Smooth muscle cell (in vitro differentiated cells): ENCODE data around the gene NGDN. TPM values are rescaled to one million over a fixed set of nuclear protein-coding genes. Genes with fewer than 3 reads are reported as not detected.

ENCODE experiments used
- DNase-seq: peaks from one replicate; lab custom pipeline; 2025; ENCODE audit not compliant: unreplicated experiment; lab: John Stamatoyannopoulos, UW
- H2AFZ ChIP-seq: fragments of 200-600 bp; sonication (generic); 2 replicates; pipeline ENCODE4 v1.6.0; 2016; ENCODE audit warnings: antibody characterized with exemption, low read depth, mild to moderate bottlenecking
- H3F3A ChIP-seq: fragments of 200-600 bp; sonication (generic); 2 replicates; pipeline ENCODE4 v1.6.0; 2017; ENCODE audit warnings: antibody characterized with exemption, low read depth
- H3K27ac ChIP-seq: fragments of 200-600 bp; sonication (generic); 2 replicates; pipeline ENCODE4 v1.5.1; 2016; ENCODE audit warnings: low read depth, mild to moderate bottlenecking
- H3K27me3 ChIP-seq: fragments of 200-600 bp; sonication (generic); 2 replicates; pipeline ENCODE4 v1.6.1; 2016; ENCODE audit warnings: low read depth, mild to moderate bottlenecking
- H3K36me3 ChIP-seq: fragments of 200-600 bp; sonication (generic); 2 replicates; pipeline ENCODE4 v1.5.1; 2016; ENCODE audit warnings: low read depth
- H3K4me1 ChIP-seq: fragments of 200-600 bp; sonication (generic); 2 replicates; pipeline ENCODE4 v1.5.1; 2016; ENCODE audit warnings: low read depth
- H3K4me2 ChIP-seq: fragments of 200-600 bp; sonication (generic); 2 replicates; pipeline ENCODE4 v1.6.0; 2016; ENCODE audit warnings: mild to moderate bottlenecking
- H3K4me3 ChIP-seq: fragments of 200-600 bp; sonication (generic); 2 replicates; pipeline ENCODE4 v1.5.1; 2016; ENCODE audit warnings: mild to moderate bottlenecking
- H3K79me2 ChIP-seq: fragments of 200-600 bp; sonication (generic); 2 replicates; pipeline ENCODE4 v1.6.0; 2016; ENCODE audit warnings: low read depth, mild to moderate bottlenecking
- H3K9ac ChIP-seq: fragments of 200-600 bp; sonication (generic); 2 replicates; pipeline ENCODE4 v1.6.0; 2016; ENCODE audit warnings: low read depth
- H3K9me3 ChIP-seq: fragments of 200-600 bp; sonication (generic); replicated peaks from 2 replicates; pipeline ENCODE4 v1.5.1; 2016; ENCODE audit warnings: low read depth
- H4K20me1 ChIP-seq: fragments of 200-600 bp; sonication (generic); 2 replicates; pipeline ENCODE4 v1.6.0; 2016; ENCODE audit warnings: low read depth
- WGBS: methylation state at CpG from one replicate; pipeline ENCODE4 v1.1.7; 2016; ENCODE audit warnings: low lambda C conversion rate; 5-methylcytosine and 5-hydroxymethylcytosine counted together
- polyA plus RNA-seq: library from polyadenylated mRNA; unstranded; fragments of >200 nt; fragmentation: Nextera tagmentation; extraction: Ambion mirVana; gene quantifications from 2 replicates; pipeline ENCODE4 v1.2.1, GENCODE V29; 2016
- total RNA-seq: library from RNA; depleted of rRNA; stranded (reverse); fragments of >200 nt; gene quantifications from 2 replicates; pipeline ENCODE4 v1.2.3, GENCODE V29; 2014
- TF ChIP-seq, protein P1 (sequence below): fragments of 200-600 bp; sonication (generic); IDR thresholded peaks from 2 replicates; pipeline ENCODE4 v1.5.1; 2017; ENCODE audit warnings: borderline replicate concordance, mild to moderate bottlenecking, antibody characterized with exemption; ENCODE audit not compliant: insufficient read depth, poor library complexity, severe bottlenecking

Gene NGDN
- total and polyA plus RNA-seq, 2 experiments from 2014 or later = 52.0 to 58.0 TPM

DNA sequence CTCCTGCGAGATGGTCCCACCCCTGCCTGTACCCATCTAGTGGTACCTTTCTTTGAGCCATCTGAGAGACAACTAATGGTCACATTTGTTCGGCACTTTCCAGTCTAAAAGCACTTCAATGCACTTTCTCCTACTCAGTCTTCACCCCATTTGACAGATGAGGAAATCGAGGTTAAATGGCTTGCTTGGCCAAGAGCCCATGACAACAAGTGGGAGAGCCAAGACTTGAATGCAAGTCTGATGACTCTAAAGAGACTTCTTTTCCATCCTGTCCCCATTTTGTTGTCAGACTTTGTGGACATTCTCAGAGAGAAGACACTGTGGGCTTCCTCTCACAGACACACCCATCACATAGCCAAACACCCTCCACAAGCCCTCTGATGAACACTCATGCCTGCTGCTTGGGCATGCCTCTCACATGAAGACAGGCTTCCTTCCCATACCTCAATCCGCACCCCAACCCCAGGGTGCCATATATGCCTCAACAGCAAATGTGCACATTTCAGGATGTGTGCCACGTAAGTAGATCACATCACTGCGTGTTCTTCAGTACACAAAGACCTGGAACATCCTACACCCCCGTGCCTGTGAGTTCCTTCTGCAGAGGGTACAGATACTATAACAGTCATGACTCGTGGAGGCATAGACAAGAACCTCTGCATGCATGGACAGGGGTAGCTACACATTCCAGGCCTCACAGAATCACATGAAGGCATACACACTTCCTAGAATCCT lies 34.8 kb upstream of the NGDN start:
- Histone ChIP-seq H3K79me2 (no peaks in the 10 kb centered on the region), H3K9me3 (no peaks in the 10 kb centered on the region), H3K27me3 (no peaks in the 10 kb centered on the region), H3K27ac (no peak overlapping the region), H3K4me2 (no peak overlapping the region), H4K20me1 (no peaks in the 10 kb centered on the region), H3K9ac (no peak overlapping the region), H3F3A (no peaks in the 10 kb centered on the region), H3K4me1 (peaks cover 42% of the 10 kb centered on the region), H2AFZ (no peak overlapping the region), H3K4me3 (no peak overlapping the region), H3K36me3 (no peaks in the 10 kb centered on the region)
- TF ChIP-seq, protein P1, sequence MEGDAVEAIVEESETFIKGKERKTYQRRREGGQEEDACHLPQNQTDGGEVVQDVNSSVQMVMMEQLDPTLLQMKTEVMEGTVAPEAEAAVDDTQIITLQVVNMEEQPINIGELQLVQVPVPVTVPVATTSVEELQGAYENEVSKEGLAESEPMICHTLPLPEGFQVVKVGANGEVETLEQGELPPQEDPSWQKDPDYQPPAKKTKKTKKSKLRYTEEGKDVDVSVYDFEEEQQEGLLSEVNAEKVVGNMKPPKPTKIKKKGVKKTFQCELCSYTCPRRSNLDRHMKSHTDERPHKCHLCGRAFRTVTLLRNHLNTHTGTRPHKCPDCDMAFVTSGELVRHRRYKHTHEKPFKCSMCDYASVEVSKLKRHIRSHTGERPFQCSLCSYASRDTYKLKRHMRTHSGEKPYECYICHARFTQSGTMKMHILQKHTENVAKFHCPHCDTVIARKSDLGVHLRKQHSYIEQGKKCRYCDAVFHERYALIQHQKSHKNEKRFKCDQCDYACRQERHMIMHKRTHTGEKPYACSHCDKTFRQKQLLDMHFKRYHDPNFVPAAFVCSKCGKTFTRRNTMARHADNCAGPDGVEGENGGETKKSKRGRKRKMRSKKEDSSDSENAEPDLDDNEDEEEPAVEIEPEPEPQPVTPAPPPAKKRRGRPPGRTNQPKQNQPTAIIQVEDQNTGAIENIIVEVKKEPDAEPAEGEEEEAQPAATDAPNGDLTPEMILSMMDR = no peak
- DNase-seq = no peak
- WGBS = 78% methylated on average over 8 of the region's 8 CpGs

DNA sequence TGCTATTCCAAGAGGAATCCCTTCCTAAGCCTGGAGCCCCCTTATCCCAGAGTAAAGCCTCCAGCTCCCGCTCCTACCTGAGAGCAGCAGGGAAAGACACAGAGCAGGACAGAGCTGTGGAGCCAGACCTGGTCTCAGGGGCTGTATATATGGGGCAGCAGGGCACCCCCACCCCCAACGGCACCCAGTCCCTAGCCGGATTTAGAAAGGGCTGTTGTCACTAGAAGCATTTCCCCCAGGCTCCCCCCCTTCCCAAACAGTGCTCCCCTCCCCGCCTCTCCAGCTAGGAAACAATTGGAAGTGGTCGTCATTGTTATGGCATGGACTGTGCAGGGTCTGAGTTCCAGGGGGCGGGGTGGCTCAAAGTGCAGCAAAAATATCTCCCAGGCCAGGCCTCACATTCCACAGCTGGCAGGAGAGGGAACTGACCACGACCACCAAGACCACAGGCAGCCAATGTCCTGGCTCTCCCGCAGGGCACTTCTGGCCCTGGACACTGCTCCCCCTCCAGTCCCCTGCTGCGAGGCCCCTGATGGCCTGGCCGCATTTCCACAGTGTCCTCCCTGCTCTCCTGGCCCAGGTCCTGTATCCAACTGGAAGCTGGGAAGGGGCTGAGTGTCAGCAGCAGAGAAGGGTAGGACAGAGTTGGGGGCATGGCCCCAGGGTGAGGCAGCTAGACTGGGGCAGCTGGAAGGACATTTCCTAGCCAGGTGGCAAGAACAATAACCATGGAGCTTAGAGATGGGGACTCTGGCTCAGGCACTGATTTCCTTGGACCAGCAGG lies 33.8 kb upstream of the NGDN start, which contains the start of gene MYH7:
MYH7 (minus strand) TSS at position 118 of the 784 bp plus-strand sequence. CDS start 1,928 bp downstream, outside the sequence.
- no peak for DNase-seq
- WGBS = 76% methylated on average over 10 of the region's 10 CpGs
- H3K27me3 ChIP-seq = no peaks in the 10 kb centered on the region

DNA sequence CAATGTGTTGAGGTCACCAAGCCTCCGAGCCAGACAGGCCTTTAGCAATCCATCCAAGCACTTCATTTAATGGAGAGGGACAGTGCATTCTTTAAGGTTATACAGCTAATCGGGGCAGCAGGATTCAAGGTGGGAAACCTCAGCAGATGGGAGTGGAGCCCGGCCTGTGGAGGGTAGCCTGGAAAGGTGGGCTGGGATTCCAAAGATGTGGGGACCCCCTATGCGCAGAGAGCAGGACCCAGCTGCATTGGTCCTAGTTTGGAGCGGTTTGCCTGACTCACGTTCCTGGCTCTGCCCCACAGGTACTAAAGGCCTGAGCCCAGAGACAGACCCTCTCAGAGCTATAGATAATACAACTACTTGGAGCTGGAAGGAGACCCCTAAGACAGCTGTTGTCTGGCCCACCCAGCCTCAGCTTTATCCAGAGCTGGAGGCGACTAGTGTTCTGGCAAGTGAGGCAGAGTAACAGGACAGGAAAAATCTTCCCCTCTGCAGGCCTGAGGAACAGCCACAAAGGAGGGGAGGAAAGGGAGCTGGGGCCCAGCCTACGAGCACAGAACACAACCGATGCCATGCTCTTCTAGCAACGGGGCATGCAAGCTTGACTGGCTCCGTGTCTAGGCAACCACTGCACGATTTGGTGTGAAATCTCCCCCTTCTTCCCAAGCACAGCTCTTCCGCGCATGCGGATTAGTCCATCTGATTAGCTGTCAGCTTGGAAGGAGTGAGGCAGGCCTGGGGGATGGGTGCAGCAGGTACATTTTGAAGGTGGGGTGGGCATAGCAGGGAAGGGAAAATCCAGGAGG lies 33.0 kb upstream of the NGDN start:
- Histone ChIP-seq H3K27ac (no peak overlapping the region), H3K4me3 (no peak overlapping the region), H3K9me3 (no peaks in the 10 kb centered on the region), H3K79me2 (no peaks in the 10 kb centered on the region), H4K20me1 (no peaks in the 10 kb centered on the region), H3F3A (no peaks in the 10 kb centered on the region), H3K9ac (no peak overlapping the region), H3K4me2 (no peak overlapping the region), H3K27me3 (no peaks in the 10 kb centered on the region), H3K4me1 (peaks cover 35% of the 10 kb centered on the region), H3K36me3 (no peaks in the 10 kb centered on the region), H2AFZ (no peak overlapping the region)
- no peak for DNase-seq
- WGBS = 77% methylated on average over 15 of the region's 15 CpGs
- TF ChIP-seq, protein P1 = no peak

More for the DNA sequence above, 33.8 kb upstream of the NGDN start, which contains the start of gene MYH7:
- Histone ChIP-seq H3F3A (no peaks in the 10 kb centered on the region), H3K4me2 (no peak within 1 kb of the TSS), H3K4me1 (peaks cover 38% of the 10 kb centered on the region), H3K27ac (no peak within 1 kb of the TSS), H2AFZ (no peak within 1 kb of the TSS), H3K9ac (no peak within 1 kb of the TSS), H3K36me3 (no peaks in the 10 kb centered on the region), H3K79me2 (no peaks in the 10 kb centered on the region), H4K20me1 (no peaks in the 10 kb centered on the region), H3K4me3 (no peak within 1 kb of the TSS), H3K9me3 (no peaks in the 10 kb centered on the region)
- TF ChIP-seq, protein P1 = no peak
